ENCODE measurements around the gene OLR1. TPM values are rescaled to one million over a fixed set of nuclear protein-coding genes. Genes with fewer than 3 reads are reported as not detected.

OLR1 gene
- total and polyA plus RNA-seq, 4 donors, result 4.4 to 9.3 (median 8.4) TPM; not detected in 1

DNA sequence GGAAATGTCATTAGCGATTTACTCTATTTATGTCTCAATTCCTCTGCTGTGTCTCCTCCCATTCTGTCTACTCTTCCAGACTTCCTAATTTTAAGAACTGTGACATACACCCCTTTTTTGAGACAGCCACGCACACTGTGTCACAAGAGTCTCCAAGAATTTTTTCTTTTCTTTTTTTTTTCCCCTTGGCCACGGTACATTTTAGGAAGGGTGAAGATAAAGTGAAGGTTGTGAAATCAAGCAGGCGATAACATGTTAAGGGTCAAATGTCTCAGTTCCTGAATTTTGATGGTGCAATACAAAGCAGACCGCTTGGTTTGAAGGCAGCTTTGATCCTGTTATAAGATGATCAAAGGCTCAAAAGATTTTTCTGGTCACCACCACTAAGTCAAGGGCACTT, 4.3 kb downstream of the OLR1 start:
- Histone ChIP-seq H3K4me3 (ENCODE audit: low read length in 2 of 2) (no peak overlapping the region), H3K9me3 (ENCODE audit: control insufficient read depth, low read length) (no peaks in the 10 kb centered on the region), H3K36me3 (ENCODE audit: control insufficient read depth in 1 of 2, insufficient read depth in 2 of 2, low read length in 1 of 2) (no peaks in the 10 kb centered on the region), H3K4me1 (ENCODE audit: control insufficient read depth in 1 of 2, insufficient read depth in 2 of 2, low read length in 2 of 2) (no peaks in the 10 kb centered on the region), H3K27me3 (ENCODE audit: control insufficient read depth in 1 of 2, insufficient read depth in 2 of 2, low read length in 1 of 2) (no peaks in the 10 kb centered on the region), H3K27ac (ENCODE audit: low read depth in 1 of 2, low read length in 2 of 2) (no peak overlapping the region)
- WGBS, 2 donors, result 41 to 46% methylated on average over 5 of the region's 5 CpGs
- DNase-seq (peak in 1 of 2 donors; percentile 59), ATAC-seq (ENCODE audit: low FRiP score) (no peak)
- intact Hi-C loops (cut with DNase I), result no loop called here

DNA sequence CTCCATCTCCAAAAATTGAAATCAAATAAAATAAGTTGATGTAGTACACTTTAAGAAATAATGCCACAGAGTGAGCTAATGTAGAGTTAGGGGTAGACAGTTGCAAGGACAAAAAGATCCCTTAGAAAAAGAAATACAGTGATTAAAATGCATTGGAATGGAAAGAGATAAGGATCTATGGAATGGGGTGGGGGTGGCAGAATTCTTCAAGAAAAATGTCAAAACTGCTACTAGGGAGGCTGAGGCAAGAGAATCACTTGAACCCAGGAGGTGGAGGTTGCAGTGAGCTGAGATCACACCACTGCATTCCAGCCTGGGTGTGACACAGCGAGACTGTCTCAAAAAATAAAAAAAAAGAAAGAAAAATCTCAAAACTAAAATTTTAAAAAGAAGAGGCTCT, 6.5 kb downstream of the OLR1 start:
- no peaks in the 10 kb centered on the region for H3K4me1 ChIP-seq (ENCODE audit: control insufficient read depth in 1 of 2, insufficient read depth in 2 of 2, low read length in 2 of 2)
- 0% methylated on average over 1 of the region's 1 CpG for WGBS, 2 donors
- no peaks in the 10 kb centered on the region for H3K27me3 ChIP-seq (ENCODE audit: control insufficient read depth in 1 of 2, insufficient read depth in 2 of 2, low read length in 1 of 2)
- no peak for ATAC-seq (ENCODE audit: low FRiP score)
- no peak for DNase-seq
- no peaks in the 10 kb centered on the region for H3K9me3 ChIP-seq (ENCODE audit: control insufficient read depth, low read length)
- H3K36me3 ChIP-seq (ENCODE audit: control insufficient read depth in 1 of 2, insufficient read depth in 2 of 2, low read length in 1 of 2), result no peaks in the 10 kb centered on the region
- H3K4me3 ChIP-seq (ENCODE audit: low read length in 2 of 2), result no peak overlapping the region
- intact Hi-C loops (cut with DNase I), result no loop called here
- no peak overlapping the region for H3K27ac ChIP-seq (ENCODE audit: low read depth in 1 of 2, low read length in 2 of 2)

DNA sequence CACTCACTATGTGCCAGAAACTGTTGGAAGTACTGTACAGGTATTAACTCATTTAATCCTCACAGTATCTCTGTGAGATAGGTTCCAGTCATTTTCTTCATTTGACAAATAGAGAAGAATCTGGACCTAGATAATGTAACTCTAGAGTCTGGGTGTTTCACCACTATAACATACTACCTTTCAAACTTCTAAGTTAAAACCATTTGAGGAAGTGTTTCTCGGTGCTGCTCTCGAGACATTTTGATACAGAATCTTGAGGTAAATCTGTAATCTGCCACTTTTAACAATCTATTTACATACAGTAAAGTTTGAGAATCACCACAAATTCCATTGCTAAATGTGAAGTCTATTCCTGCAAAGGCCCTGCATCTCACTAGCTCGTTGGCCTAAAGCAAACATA, 8.8 kb downstream of the OLR1 start:
- WGBS, 2 donors, result 69 to 71% methylated on average over 3 of the region's 3 CpGs
- H3K27ac ChIP-seq (ENCODE audit: low read depth in 1 of 2, low read length in 2 of 2), result no peak overlapping the region

DNA sequence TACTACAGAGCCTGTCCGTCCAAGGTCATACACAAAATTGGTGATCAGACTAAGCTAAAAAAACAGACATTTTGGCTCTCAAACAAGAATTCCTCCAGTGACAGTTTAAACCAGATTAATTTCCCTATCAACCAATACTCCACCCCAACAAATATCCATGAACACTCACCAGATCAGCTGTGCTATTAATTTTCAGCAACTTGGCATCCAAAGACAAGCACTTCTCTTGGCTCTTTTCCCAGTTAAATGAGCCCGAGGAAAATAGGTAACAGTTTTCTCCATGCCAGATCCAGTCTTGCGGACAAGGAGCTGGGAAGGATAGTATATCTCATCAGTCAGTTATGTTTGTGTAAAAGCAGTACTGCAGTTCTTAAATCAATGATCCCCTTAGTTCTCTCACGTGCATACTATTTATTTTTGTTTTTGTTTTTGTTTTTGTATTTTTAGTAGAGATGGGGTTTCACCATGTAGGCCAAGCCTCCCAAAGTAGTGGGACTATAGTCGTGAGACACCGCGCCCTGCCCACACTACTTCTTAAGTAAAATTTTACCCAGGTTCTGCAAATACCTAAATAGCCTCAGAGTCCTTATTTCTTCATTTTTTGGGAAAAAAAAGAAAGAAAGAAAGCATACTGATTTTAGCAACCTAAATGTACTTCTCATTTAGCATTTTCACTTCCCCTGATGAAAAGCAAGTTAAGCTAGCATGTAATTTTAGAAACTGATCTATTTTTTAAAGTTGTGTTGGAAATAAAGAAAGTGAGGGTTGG, 11.1 kb downstream of the OLR1 start:
- intact Hi-C loops (cut with DNase I), result no loop called here
- Histone ChIP-seq H3K27ac (ENCODE audit: low read depth in 1 of 2, low read length in 2 of 2) (no peak overlapping the region), H3K36me3 (ENCODE audit: control insufficient read depth in 1 of 2, insufficient read depth in 2 of 2, low read length in 1 of 2) (no peaks in the 10 kb centered on the region), H3K4me3 (ENCODE audit: low read length in 2 of 2) (no peak overlapping the region), H3K4me1 (ENCODE audit: control insufficient read depth in 1 of 2, insufficient read depth in 2 of 2, low read length in 2 of 2) (no peaks in the 10 kb centered on the region), H3K27me3 (ENCODE audit: control insufficient read depth in 1 of 2, insufficient read depth in 2 of 2, low read length in 1 of 2) (no peaks in the 10 kb centered on the region), H3K9me3 (ENCODE audit: control insufficient read depth, low read length) (no peaks in the 10 kb centered on the region)
- ATAC-seq (ENCODE audit: low FRiP score) (no peak), DNase-seq (no peak)
- 57% methylated on average over 7 of the region's 7 CpGs for WGBS, 2 donors

More for the DNA sequence above, 8.8 kb downstream of the OLR1 start:
- intact Hi-C loops (cut with DNase I), result no loop called here
- H3K36me3 ChIP-seq (ENCODE audit: control insufficient read depth in 1 of 2, insufficient read depth in 2 of 2, low read length in 1 of 2), result no peaks in the 10 kb centered on the region
- H3K4me1 ChIP-seq (ENCODE audit: control insufficient read depth in 1 of 2, insufficient read depth in 2 of 2, low read length in 2 of 2), result no peaks in the 10 kb centered on the region
- no peaks in the 10 kb centered on the region for H3K9me3 ChIP-seq (ENCODE audit: control insufficient read depth, low read length)
- H3K4me3 ChIP-seq (ENCODE audit: low read length in 2 of 2), result no peak overlapping the region
- H3K27me3 ChIP-seq (ENCODE audit: control insufficient read depth in 1 of 2, insufficient read depth in 2 of 2, low read length in 1 of 2), result no peaks in the 10 kb centered on the region
- ATAC-seq (ENCODE audit: low FRiP score) (no peak), DNase-seq (no peak)

DNA sequence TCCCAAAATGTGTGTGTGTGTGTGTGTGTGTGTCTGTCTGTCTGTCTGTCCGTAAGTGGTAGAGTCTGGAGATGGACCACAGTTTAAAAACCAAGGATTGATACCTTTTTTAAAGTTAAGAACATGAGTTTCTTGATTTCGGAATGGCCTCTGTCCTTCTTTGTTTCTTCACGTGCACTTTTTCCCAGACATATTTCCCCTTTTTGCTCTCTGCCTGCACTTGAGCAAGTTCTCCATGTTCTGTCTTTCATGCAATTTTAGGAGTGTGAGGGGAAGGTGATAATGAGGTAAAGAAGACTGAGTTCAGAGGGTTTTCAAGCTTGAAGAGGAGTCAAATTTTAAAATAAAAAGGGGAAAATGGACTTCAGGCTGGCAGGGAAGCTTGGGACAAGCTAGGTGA, 12.7 kb downstream of the OLR1 start:
- Histone ChIP-seq H3K4me1 (ENCODE audit: control insufficient read depth in 1 of 2, insufficient read depth in 2 of 2, low read length in 2 of 2) (no peaks in the 10 kb centered on the region), H3K27me3 (ENCODE audit: control insufficient read depth in 1 of 2, insufficient read depth in 2 of 2, low read length in 1 of 2) (no peaks in the 10 kb centered on the region), H3K36me3 (ENCODE audit: control insufficient read depth in 1 of 2, insufficient read depth in 2 of 2, low read length in 1 of 2) (no peaks in the 10 kb centered on the region), H3K27ac (ENCODE audit: low read depth in 1 of 2, low read length in 2 of 2) (no peak overlapping the region), H3K9me3 (ENCODE audit: control insufficient read depth, low read length) (no peaks in the 10 kb centered on the region), H3K4me3 (ENCODE audit: low read length in 2 of 2) (no peak overlapping the region)
- DNase-seq (no peak), ATAC-seq (ENCODE audit: low FRiP score) (no peak)
- WGBS, 2 donors, result 35 to 39% methylated on average over 3 of the region's 3 CpGs
- intact Hi-C loops (cut with DNase I), result no loop called here

DNA sequence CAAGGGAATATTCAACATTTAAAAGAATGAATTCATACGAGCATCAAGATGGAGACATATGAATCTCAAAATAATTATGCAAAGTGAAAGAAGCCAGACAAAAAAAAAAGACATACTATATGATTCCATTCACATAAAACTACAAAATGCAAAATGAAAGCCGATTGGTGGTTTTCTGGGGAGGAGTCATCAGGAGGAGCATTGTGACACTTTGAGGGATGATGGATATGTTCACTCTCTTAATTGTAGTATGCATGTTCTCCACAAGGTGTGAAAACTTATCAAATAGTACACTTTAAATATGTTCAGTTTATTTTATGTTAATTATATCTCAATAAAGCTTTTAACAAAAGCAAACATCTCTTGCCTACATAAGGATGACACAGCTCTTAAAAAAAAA, 13.5 kb downstream of the OLR1 start:
- intact Hi-C loops (cut with DNase I), result no loop called here
- 84 to 85% methylated on average over 2 of the region's 2 CpGs for WGBS, 2 donors
- Histone ChIP-seq H3K4me1 (ENCODE audit: control insufficient read depth in 1 of 2, insufficient read depth in 2 of 2, low read length in 2 of 2) (no peaks in the 10 kb centered on the region), H3K27ac (ENCODE audit: low read depth in 1 of 2, low read length in 2 of 2) (no peak overlapping the region), H3K27me3 (ENCODE audit: control insufficient read depth in 1 of 2, insufficient read depth in 2 of 2, low read length in 1 of 2) (no peaks in the 10 kb centered on the region), H3K4me3 (ENCODE audit: low read length in 2 of 2) (no peak overlapping the region), H3K9me3 (ENCODE audit: control insufficient read depth, low read length) (no peaks in the 10 kb centered on the region), H3K36me3 (ENCODE audit: control insufficient read depth in 1 of 2, insufficient read depth in 2 of 2, low read length in 1 of 2) (no peaks in the 10 kb centered on the region)
- ATAC-seq (ENCODE audit: low FRiP score) (no peak), DNase-seq (no peak)

DNA sequence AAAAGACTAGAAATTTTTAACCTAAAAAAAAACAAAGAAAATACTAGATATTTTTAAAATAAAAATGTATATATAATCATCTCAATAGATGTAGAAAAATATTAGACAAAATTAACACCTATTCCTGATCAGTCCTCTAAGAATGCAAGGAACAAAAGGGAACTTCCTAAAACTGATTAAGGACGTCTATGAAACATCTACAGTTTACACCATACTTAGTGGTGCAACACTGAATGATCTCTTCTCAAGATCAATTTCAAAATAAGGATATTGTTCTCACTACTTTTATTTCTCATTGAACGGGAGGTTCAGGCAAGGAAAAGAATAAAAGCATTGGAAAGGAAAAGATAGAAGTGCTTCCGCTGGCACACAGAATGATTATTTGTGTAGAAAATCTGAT, 16.0 kb downstream of the OLR1 start:
- intact Hi-C loops (cut with DNase I), result no loop called here
- Histone ChIP-seq H3K4me1 (ENCODE audit: control insufficient read depth in 1 of 2, insufficient read depth in 2 of 2, low read length in 2 of 2) (no peaks in the 10 kb centered on the region), H3K9me3 (ENCODE audit: control insufficient read depth, low read length) (no peaks in the 10 kb centered on the region), H3K27me3 (ENCODE audit: control insufficient read depth in 1 of 2, insufficient read depth in 2 of 2, low read length in 1 of 2) (no peaks in the 10 kb centered on the region), H3K36me3 (ENCODE audit: control insufficient read depth in 1 of 2, insufficient read depth in 2 of 2, low read length in 1 of 2) (no peaks in the 10 kb centered on the region), H3K4me3 (ENCODE audit: low read length in 2 of 2) (no peak overlapping the region), H3K27ac (ENCODE audit: low read depth in 1 of 2, low read length in 2 of 2) (no peak overlapping the region)
- 75 to 79% methylated on average over 3 of the region's 3 CpGs for WGBS, 2 donors
- DNase-seq (no peak), ATAC-seq (ENCODE audit: low FRiP score) (no peak)

DNA sequence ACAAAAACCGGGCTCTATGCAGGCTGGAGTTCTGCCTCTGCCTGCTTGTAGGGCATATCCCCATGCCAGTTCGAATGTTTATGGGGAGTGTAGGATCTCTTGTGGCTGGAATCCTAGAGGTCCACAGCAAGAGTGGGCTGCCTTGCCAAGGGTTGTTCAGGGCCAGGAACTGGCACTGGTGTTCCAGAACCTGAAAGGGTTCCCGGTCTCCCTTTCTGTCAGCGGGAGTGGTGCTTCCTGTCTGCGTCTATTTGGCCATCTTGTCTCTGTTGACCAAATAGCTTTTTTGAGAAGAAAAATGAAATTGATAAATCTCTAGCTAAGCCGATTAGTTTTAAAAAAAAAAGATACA, 17.8 kb downstream of the OLR1 start:
- H3K36me3 ChIP-seq (ENCODE audit: control insufficient read depth in 1 of 2, insufficient read depth in 2 of 2, low read length in 1 of 2), result no peaks in the 10 kb centered on the region
- H3K4me3 ChIP-seq (ENCODE audit: low read length in 2 of 2), result no peak overlapping the region
- H3K27ac ChIP-seq (ENCODE audit: low read depth in 1 of 2, low read length in 2 of 2), result no peak overlapping the region
- no peaks in the 10 kb centered on the region for H3K9me3 ChIP-seq (ENCODE audit: control insufficient read depth, low read length)
- intact Hi-C loops (cut with DNase I), result loop anchor here in 1 of 2 donors (5.0 kb wide), 1 partner anchor 33 kb away; no protein-coding TSS in a partner anchor
- peak; percentile 36 for ATAC-seq (ENCODE audit: low FRiP score)
- H3K27me3 ChIP-seq (ENCODE audit: control insufficient read depth in 1 of 2, insufficient read depth in 2 of 2, low read length in 1 of 2), result no peaks in the 10 kb centered on the region
- DNase-seq, result no peak
- H3K4me1 ChIP-seq (ENCODE audit: control insufficient read depth in 1 of 2, insufficient read depth in 2 of 2, low read length in 2 of 2), result no peaks in the 10 kb centered on the region
- 28 to 35% methylated on average over 6 of the region's 6 CpGs for WGBS, 2 donors

Measured in aorta (tissue), 5 donors.